Neuron (in vitro differentiated cells): ENCODE results near the gene HCK.

Experiments used
- H2AFZ ChIP-seq: one replicate; pipeline ENCODE4 v1.6.1; 2013; ENCODE audit warnings: low read depth, mild to moderate bottlenecking, inconsistent platforms, low read length, moderate library complexity
- H3K27me3 ChIP-seq: one replicate; pipeline ENCODE4 v1.6.1; 2013; ENCODE audit warnings: low read length; ENCODE audit not compliant: insufficient read depth
- H3K36me3 ChIP-seq: one replicate; pipeline ENCODE4 v1.6.1; 2013; ENCODE audit warnings: low read length; ENCODE audit not compliant: insufficient read depth
- H3K4me1 ChIP-seq: one replicate; pipeline ENCODE4 v1.6.1; 2013; ENCODE audit warnings: low read length; ENCODE audit not compliant: insufficient read depth
- H3K4me3 ChIP-seq: 2 replicates; pipeline ENCODE4 v1.5.1; 2013; ENCODE audit warnings: mild to moderate bottlenecking, low read length, moderate library complexity
- H3K9me3 ChIP-seq: one replicate; pipeline ENCODE4 v1.6.1; 2013; ENCODE audit warnings: low read length

The HCK gene

GRCh38 chr20:32034581-32035425 is 17.2 kb upstream of the HCK start:
- H3K9me3 ChIP-seq: no peaks in the 10 kb centered on the region
- no peaks in the 10 kb centered on the region for H3K36me3 ChIP-seq
- no peak overlapping the region for H3K4me3 ChIP-seq
- no peak overlapping the region for H2AFZ ChIP-seq
- peaks cover 24% of the 10 kb centered on the region for H3K27me3 ChIP-seq
- no peaks in the 10 kb centered on the region for H3K4me1 ChIP-seq

GRCh38 chr20:32035426-32035779 is 16.6 kb upstream of the HCK start:
- no peaks in the 10 kb centered on the region for H3K9me3 ChIP-seq
- H2AFZ ChIP-seq: no peak overlapping the region
- H3K36me3 ChIP-seq: no peaks in the 10 kb centered on the region
- peaks cover 24% of the 10 kb centered on the region for H3K27me3 ChIP-seq
- H3K4me1 ChIP-seq: no peaks in the 10 kb centered on the region
- no peak overlapping the region for H3K4me3 ChIP-seq

- no peaks in the 10 kb centered on the region for H3K9me3 ChIP-seq
- no peak overlapping the region for H2AFZ ChIP-seq
- no peaks in the 10 kb centered on the region for H3K36me3 ChIP-seq
- H3K27me3 ChIP-seq: peaks cover 23% of the 10 kb centered on the region
- no peak overlapping the region for H3K4me3 ChIP-seq
- no peaks in the 10 kb centered on the region for H3K4me1 ChIP-seq
Observed at GRCh38 chr20:32036252-32036651, 15.8 kb upstream of the HCK start.

- Histone ChIP-seq H2AFZ (no peak overlapping the region), H3K9me3 (no peaks in the 10 kb centered on the region), H3K36me3 (no peaks in the 10 kb centered on the region), H3K4me1 (no peaks in the 10 kb centered on the region), H3K4me3 (no peak overlapping the region), H3K27me3 (peaks cover 23% of the 10 kb centered on the region)
Observed at GRCh38 chr20:32036716-32037485, 15.1 kb upstream of the HCK start.

- peaks cover 22% of the 10 kb centered on the region for H3K27me3 ChIP-seq
- H3K4me3 ChIP-seq: no peak overlapping the region
- no peaks in the 10 kb centered on the region for H3K9me3 ChIP-seq
- H2AFZ ChIP-seq: no peak overlapping the region
- H3K36me3 ChIP-seq: no peaks in the 10 kb centered on the region
- no peaks in the 10 kb centered on the region for H3K4me1 ChIP-seq
Observed at GRCh38 chr20:32037929-32038328, 14.1 kb upstream of the HCK start.

GRCh38 chr20:32040142-32040953 is 11.7 kb upstream of the HCK start:
- H3K9me3 ChIP-seq: no peaks in the 10 kb centered on the region
- no peaks in the 10 kb centered on the region for H3K36me3 ChIP-seq
- no peak overlapping the region for H3K4me3 ChIP-seq
- no peak overlapping the region for H2AFZ ChIP-seq
- H3K27me3 ChIP-seq: peaks cover 3% of the 10 kb centered on the region
- no peaks in the 10 kb centered on the region for H3K4me1 ChIP-seq

GRCh38 chr20:32045999-32046398 is 6.0 kb upstream of the HCK start:
- no peaks in the 10 kb centered on the region for H3K36me3 ChIP-seq
- H3K27me3 ChIP-seq: peaks cover 16% of the 10 kb centered on the region
- no peak overlapping the region for H3K4me3 ChIP-seq
- no peak overlapping the region for H2AFZ ChIP-seq
- no peaks in the 10 kb centered on the region for H3K4me1 ChIP-seq
- H3K9me3 ChIP-seq: peaks cover 3% of the 10 kb centered on the region

GRCh38 chr20:32050324-32050841 is 1.7 kb upstream of the HCK start:
- H3K4me1 ChIP-seq: no peaks in the 10 kb centered on the region
- H3K27me3 ChIP-seq: peaks cover 39% of the 10 kb centered on the region
- no peaks in the 10 kb centered on the region for H3K36me3 ChIP-seq
- no peak overlapping the region for H3K4me3 ChIP-seq
- H2AFZ ChIP-seq: no peak overlapping the region
- peaks cover 12% of the 10 kb centered on the region for H3K9me3 ChIP-seq

- Histone ChIP-seq H3K4me3 (no peak overlapping the region), H3K9me3 (peaks cover 12% of the 10 kb centered on the region), H3K27me3 (peaks cover 39% of the 10 kb centered on the region), H3K36me3 (no peaks in the 10 kb centered on the region), H3K4me1 (no peaks in the 10 kb centered on the region), H2AFZ (no peak overlapping the region)
Observed at GRCh38 chr20:32050851-32051556, 1.0 kb upstream of the HCK start.

GRCh38 chr20:32051720-32052089 is 337 bp upstream of the HCK start:
- H3K4me1 ChIP-seq: no peaks in the 10 kb centered on the region
- H3K27me3 ChIP-seq: peaks cover 39% of the 10 kb centered on the region
- no peak overlapping the region for H2AFZ ChIP-seq
- H3K9me3 ChIP-seq: peaks cover 12% of the 10 kb centered on the region
- H3K36me3 ChIP-seq: no peaks in the 10 kb centered on the region
- H3K4me3 ChIP-seq: no peak overlapping the region

- H3K27me3 ChIP-seq: peaks cover 39% of the 10 kb centered on the region
- no peaks in the 10 kb centered on the region for H3K4me1 ChIP-seq
- no peak overlapping the region for H3K4me3 ChIP-seq
- H3K9me3 ChIP-seq: peaks cover 12% of the 10 kb centered on the region
- no peaks in the 10 kb centered on the region for H3K36me3 ChIP-seq
- no peak overlapping the region for H2AFZ ChIP-seq
Observed at GRCh38 chr20:32052778-32053362, 828 bp downstream of the HCK start.

GRCh38 chr20:32053648-32054047 is 1.6 kb downstream of the HCK start:
- peaks cover 39% of the 10 kb centered on the region for H3K27me3 ChIP-seq
- H2AFZ ChIP-seq: no peak overlapping the region

More at GRCh38 chr20:32053648-32054047, 1.6 kb downstream of the HCK start:
- H3K4me1 ChIP-seq: no peaks in the 10 kb centered on the region
- H3K36me3 ChIP-seq: no peaks in the 10 kb centered on the region
- H3K9me3 ChIP-seq: peaks cover 12% of the 10 kb centered on the region
- no peak overlapping the region for H3K4me3 ChIP-seq
